IMR-90 (cell line): ENCODE data around the gene DPEP1. TPM values are rescaled to one million over a fixed set of nuclear protein-coding genes. Genes with fewer than 3 reads are reported as not detected.

ENCODE experiments used
- ATAC-seq: fragments of 200-7000 bp; cut with Tn5 transposase; 2 replicates; pipeline ENCODE4 v1.9.1; 2020; ENCODE audit warnings: low read depth, mild to moderate bottlenecking, moderate library complexity
- BruUV-seq: library from RNA; stranded (reverse); fragments of 400-500 nt; replicated peaks from 2 replicates; lab custom pipeline; 2021; lab: Mats Ljungman, UMichigan
- CTCF ChIA-PET: fragments of 300-600 bp; formaldehyde crosslinking; extraction: SDS; loops from one replicate; lab custom pipeline; 2021; ENCODE audit warnings: antibody characterized with exemption; lab: Yijun Ruan, JAX
- POLR2A ChIA-PET: fragments of 300-600 bp; sonication (Branson Sonifier 250); formaldehyde crosslinking; loops from one replicate; lab custom pipeline; 2022; ENCODE audit warnings: antibody characterized with exemption; ENCODE audit not compliant: unreplicated experiment; lab: Charles Lee
- DNase-seq: peaks from one replicate; pipeline ENCODE4 v3.0.0; 2013
- H2AFZ ChIP-seq: replicated peaks from 2 replicates; pipeline ENCODE3; 2013; ENCODE audit warnings: low read length, mild to moderate bottlenecking; ENCODE audit not compliant: poor library complexity
- H2AK5ac ChIP-seq: 2 replicates; pipeline ENCODE4 v1.6.1; 2013; ENCODE audit warnings: low read depth, low read length, inconsistent platforms
- H2AK9ac ChIP-seq: replicated peaks from 2 replicates; pipeline ENCODE3; 2013; ENCODE audit warnings: mild to moderate bottlenecking, low read depth, low read length, moderate library complexity; ENCODE audit not compliant: poor library complexity
- H2BK120ac ChIP-seq: 2 replicates; pipeline ENCODE4 v1.6.1; 2013; ENCODE audit warnings: low read depth, low read length, inconsistent platforms
- H2BK15ac ChIP-seq: 3 replicates; pipeline ENCODE4 v1.6.1; 2013; ENCODE audit warnings: low read depth, low read length, inconsistent platforms
- H2BK20ac ChIP-seq: 2 replicates; pipeline ENCODE4 v1.6.1; 2013; ENCODE audit warnings: low read depth, mild to moderate bottlenecking, inconsistent platforms, low read length, moderate library complexity
- H2BK5ac ChIP-seq: 2 replicates; pipeline ENCODE4 v1.6.1; 2013; ENCODE audit warnings: mild to moderate bottlenecking, low read depth, low read length, inconsistent platforms; ENCODE audit not compliant: poor library complexity, severe bottlenecking
- H3K14ac ChIP-seq: replicated peaks from 2 replicates; pipeline ENCODE4 v1.6.1; 2013; ENCODE audit warnings: low read depth, low read length, inconsistent platforms
- H3K18ac ChIP-seq: 2 replicates; pipeline ENCODE4 v1.6.1; 2013; ENCODE audit warnings: low read depth, low read length, control low read depth
- H3K23ac ChIP-seq: 2 replicates; pipeline ENCODE4 v1.6.1; 2013; ENCODE audit warnings: low read depth, low read length, inconsistent platforms
- H3K27ac ChIP-seq: 2 replicates; pipeline ENCODE4 v1.5.1; 2013; ENCODE audit warnings: mild to moderate bottlenecking, control low read depth, low read length; ENCODE audit not compliant: insufficient read depth
- H3K27me3 ChIP-seq: 2 replicates; pipeline ENCODE4 v1.6.1; 2013; ENCODE audit warnings: low read length; ENCODE audit not compliant: control insufficient read depth, insufficient read depth
- H3K36me3 ChIP-seq: 2 replicates; pipeline ENCODE4 v1.6.1; 2013; ENCODE audit warnings: low read length, mixed read lengths; ENCODE audit not compliant: control insufficient read depth, insufficient read depth
- H3K4ac ChIP-seq: 2 replicates; pipeline ENCODE4 v1.6.1; 2013; ENCODE audit warnings: low read depth, low read length, inconsistent platforms
- H3K4me1 ChIP-seq: 2 replicates; pipeline ENCODE4 v1.6.1; 2013; ENCODE audit warnings: low read length, mixed read lengths; ENCODE audit not compliant: control insufficient read depth, insufficient read depth
- H3K4me2 ChIP-seq: 2 replicates; pipeline ENCODE4 v1.6.1; 2013; ENCODE audit warnings: low read depth, mild to moderate bottlenecking, control low read depth, low read length, moderate library complexity
- H3K4me3 ChIP-seq: 2 replicates; pipeline ENCODE4 v1.5.1; 2013; ENCODE audit warnings: low read depth, mild to moderate bottlenecking, control low read depth, low read length, moderate library complexity; ENCODE audit not compliant: insufficient read depth
- H3K56ac ChIP-seq: 2 replicates; pipeline ENCODE4 v1.6.1; 2013; ENCODE audit warnings: low read length, inconsistent platforms; ENCODE audit not compliant: insufficient read depth; ENCODE audit errors: extremely low read depth
- H3K79me1 ChIP-seq, 2 experiments: 2 replicates each; pipeline ENCODE4 v1.6.1; 2013; ENCODE audit warnings: low read length in 2 of 2, inconsistent platforms in 1 of 2, low read depth in 1 of 2
- H3K9ac ChIP-seq: 2 replicates; pipeline ENCODE4 v1.6.1; 2013; ENCODE audit warnings: low read depth, low read length, control low read depth
- H3K9me1 ChIP-seq: 2 replicates; pipeline ENCODE4 v1.6.1; 2013; ENCODE audit warnings: low read length, inconsistent platforms; ENCODE audit not compliant: insufficient read depth
- H3K9me3 ChIP-seq: 2 replicates; pipeline ENCODE4 v1.6.1; 2013; ENCODE audit warnings: low read length; ENCODE audit not compliant: control insufficient read depth, insufficient read depth
- H4K20me1 ChIP-seq: 2 replicates; pipeline ENCODE4 v1.6.1; 2013; ENCODE audit warnings: low read length, inconsistent platforms; ENCODE audit not compliant: insufficient read depth
- H4K5ac ChIP-seq: 2 replicates; pipeline ENCODE4 v1.6.1; 2013; ENCODE audit warnings: mild to moderate bottlenecking, low read depth, low read length, control low read depth
- H4K8ac ChIP-seq, 2 experiments: 2 replicates each; pipeline ENCODE4 v1.6.1; 2013; ENCODE audit warnings: low read depth in 2 of 2, low read length in 2 of 2, control low read depth in 1 of 2, inconsistent platforms in 1 of 2
- H4K91ac ChIP-seq: 2 replicates; pipeline ENCODE4 v1.6.1; 2013; ENCODE audit warnings: low read depth, low read length, inconsistent platforms; ENCODE audit not compliant: insufficient read depth
- BHLHE40 ChIP-seq: fragments of 150-350 bp; IDR thresholded peaks from 2 replicates; pipeline ENCODE4 v1.6.1; 2016; ENCODE audit warnings: mild to moderate bottlenecking, low read depth, low read length
- CEBPB ChIP-seq: IDR thresholded peaks from 2 replicates; pipeline ENCODE4 v1.6.1; 2012; ENCODE audit warnings: low read depth, low read length, improper control_type of control experiment
- CHD1 ChIP-seq: IDR thresholded peaks from 2 replicates; pipeline ENCODE4 v1.6.1; 2012; ENCODE audit warnings: low read depth, low read length, improper control_type of control experiment
- CTCF ChIP-seq: conservative IDR thresholded peaks from 2 replicates; pipeline ENCODE4 v1.5.1; 2012; ENCODE audit warnings: mild to moderate bottlenecking, low read depth, low read length, improper control_type of control experiment
- ELK1 ChIP-seq: fragments of 150-350 bp; IDR thresholded peaks from 2 replicates; pipeline ENCODE4 v1.6.1; 2016; ENCODE audit warnings: low read depth, mild to moderate bottlenecking, low read length, moderate library complexity, borderline replicate concordance
- FOS ChIP-seq: fragments of 150-350 bp; IDR thresholded peaks from 2 replicates; pipeline ENCODE4 v1.6.1; 2016; ENCODE audit warnings: low read depth, low read length
- MAFK ChIP-seq: IDR thresholded peaks from 2 replicates; pipeline ENCODE4 v1.6.1; 2012; ENCODE audit warnings: low read depth, low read length, improper control_type of control experiment
- MAZ ChIP-seq: IDR thresholded peaks from 2 replicates; pipeline ENCODE4 v1.6.1; 2012; ENCODE audit warnings: low read depth, mild to moderate bottlenecking, low read length, improper control_type of control experiment, moderate library complexity, borderline replicate concordance
- MXI1 ChIP-seq: IDR thresholded peaks from 2 replicates; pipeline ENCODE4 v1.6.1; 2012; ENCODE audit warnings: low read depth, mild to moderate bottlenecking, low read length, moderate library complexity, borderline replicate concordance
- NFE2L2 ChIP-seq: fragments of 150-350 bp; IDR thresholded peaks from 2 replicates; pipeline ENCODE4 v1.6.1; 2016; ENCODE audit warnings: low read depth, mild to moderate bottlenecking, low read length
- POLR2A ChIP-seq: IDR thresholded peaks from 2 replicates; pipeline ENCODE4 v1.6.1; 2012; ENCODE audit warnings: mild to moderate bottlenecking, low read depth, low read length
- RAD21 ChIP-seq: IDR thresholded peaks from 2 replicates; pipeline ENCODE4 v1.6.1; 2012; ENCODE audit warnings: low read length, improper control_type of control experiment
- RCOR1 ChIP-seq: IDR thresholded peaks from 2 replicates; pipeline ENCODE4 v1.6.1; 2012; ENCODE audit warnings: mild to moderate bottlenecking, low read length, improper control_type of control experiment; ENCODE audit not compliant: insufficient replicate concordance
- RFX5 ChIP-seq: IDR thresholded peaks from 2 replicates; pipeline ENCODE4 v1.8.0; 2012; ENCODE audit warnings: low read depth, mild to moderate bottlenecking, low read length, moderate library complexity
- SMC3 ChIP-seq: fragments of 150-350 bp; IDR thresholded peaks from 2 replicates; pipeline ENCODE4 v1.6.1; 2016; ENCODE audit warnings: low read depth, mild to moderate bottlenecking, antibody characterized with exemption, low read length, moderate library complexity
- USF2 ChIP-seq: fragments of 150-350 bp; IDR thresholded peaks from 2 replicates; pipeline ENCODE4 v1.6.1; 2017; ENCODE audit warnings: mild to moderate bottlenecking, antibody characterized with exemption, low read length, low read depth
- WGBS, 2 experiments: methylation state at CpG; one replicate each; pipeline versions ENCODE4 v1.1.5 to v1.1.7; 2013; ENCODE audit warnings: missing lambda C conversion rate in 2 of 2; ENCODE audit not compliant: insufficient read length in 1 of 2; ENCODE audit errors: extremely low coverage in 2 of 2; 5-methylcytosine and 5-hydroxymethylcytosine counted together
- dilution Hi-C: fragments of 300-500 bp; cut with HindIII; formaldehyde crosslinking; loops from one replicate; pipeline ENCODE4 v1.14.3; 2018; ENCODE audit warnings: low sequenced_read_pairs; ENCODE audit not compliant: unreplicated experiment
- in situ Hi-C: fragments of 300-500 bp; cut with MboI; formaldehyde crosslinking; loops from 3 replicates; pipeline ENCODE4 v1.14.3; 2019; ENCODE audit warnings: low sequenced_read_pairs, inconsistent platforms, mixed read lengths
- intact Hi-C: fragments of 100-400 bp; cut with micrococcal nuclease; formaldehyde crosslinking; loops from 2 replicates; pipeline ENCODE4 v1.10.0; 2022
- polyA plus RNA-seq, 3 experiments: library from polyadenylated mRNA; depleted of rRNA; stranded (reverse); fragments of >200 nt; gene quantifications; 2 replicates each; pipeline ENCODE4 v1.2.3, GENCODE V29; 2012; ENCODE audit warnings: low replicate concordance in 1 of 3
- total RNA-seq: library from RNA; depleted of rRNA; stranded (reverse); fragments of >200 nt; gene quantifications from 2 replicates; pipeline ENCODE4 v1.2.3, GENCODE V29; 2012

The DPEP1 gene
- total and polyA plus RNA-seq, 2 of the 4 experiments (the other 2 are of a cell fraction) = not detected

- Histone ChIP-seq H4K8ac (no peak overlapping the region), H3K4me3 (no peak overlapping the region), H3K4me1 (peaks cover 12% of the 10 kb centered on the region), H2BK20ac (no peak overlapping the region), H4K20me1 (peaks cover 10% of the 10 kb centered on the region), H3K79me1 (no peaks in the 10 kb centered on the region), H3K9me1 (peaks cover 5% of the 10 kb centered on the region), H2BK120ac (no peak overlapping the region), H4K5ac (no peak overlapping the region), H2AK9ac (peak overlapping the region; percentile 3), H3K27me3 (no peaks in the 10 kb centered on the region), H3K23ac (no peak overlapping the region), H3K36me3 (no peaks in the 10 kb centered on the region; the same call in 1 of the 2 replicates), H3K4me2 (no peak overlapping the region), H3K14ac (no peak overlapping the region), H2BK5ac (no peak overlapping the region), H4K91ac (no peak overlapping the region), H3K9me3 (no peaks in the 10 kb centered on the region), H3K56ac (no peak overlapping the region), H3K4ac (peak overlapping the region; percentile 32; the same call in 1 of the 2 replicates), H2AFZ (peak overlapping the region; percentile 53), H3K27ac (no peak overlapping the region), H2BK15ac (no peak overlapping the region), H2AK5ac (peak overlapping the region; percentile 43; the same call in 1 of the 2 replicates), H3K18ac (no peak overlapping the region), H3K9ac (no peak overlapping the region)
- in situ Hi-C loops = no loop called here
- CTCF ChIA-PET = interaction anchor here (0.7 kb wide), 1 partner anchor 72 kb away, joined by 3 read pairs; no protein-coding TSS in a partner anchor
- dilution Hi-C loops = no loop called here
- intact Hi-C loops = no loop called here
- DNase-seq (no peak), ATAC-seq (no peak)
- no peak for TF ChIP-seq USF2
- TF ChIP-seq CTCF = peak; percentile 41
- TF ChIP-seq FOS = no peak
- TF ChIP-seq CHD1 = no peak
- no peak for TF ChIP-seq NFE2L2
- no peak for TF ChIP-seq CEBPB
- no peak for TF ChIP-seq ELK1
- no peak for TF ChIP-seq RFX5
- no peak for TF ChIP-seq MXI1
- no peak for TF ChIP-seq RCOR1
- TF ChIP-seq SMC3 = no peak
- TF ChIP-seq RAD21 = peak; percentile 29; the same call in 1 of the 2 replicates
- TF ChIP-seq MAFK = no peak
- no peak for TF ChIP-seq MAZ
- TF ChIP-seq BHLHE40 = no peak
- TF ChIP-seq POLR2A = no peak
- BruUV-seq = no TSS peak
- WGBS, 2 experiments = 48% methylated on average over 3 of the region's 8 CpGs; no CpG with 5 or more reads in 1 of the 2 experiments
- POLR2A ChIA-PET = no interaction called here
Observed at GRCh38 chr16:89599451-89599858, 14.0 kb upstream of the DPEP1 start.
